GM23338 (cell line): Measurements from ENCODE around the gene B4GALT7. TPM values are rescaled to one million over a fixed set of nuclear protein-coding genes. Genes with fewer than 3 reads are reported as not detected.

Experiments used
- ATAC-seq: fragments of 200-7000 bp; cut with Tn5 transposase; 3 replicates; pipeline ENCODE4 v1.9.1; 2020
- DNase-seq: peaks from one replicate; pipeline ENCODE4 v3.0.0-alpha.2; 2015; ENCODE audit warnings: low spot score
- H2AFZ ChIP-seq: fragments of 200-600 bp; sonication (generic); 2 replicates; pipeline ENCODE4 v1.8.0; 2016; ENCODE audit warnings: antibody characterized with exemption, mild to moderate bottlenecking, moderate library complexity
- H3F3A ChIP-seq: fragments of 200-600 bp; sonication (generic); replicated peaks from 2 replicates; pipeline ENCODE4 v1.8.0; 2017; ENCODE audit warnings: antibody characterized with exemption, mixed run types, low read depth
- H3K27ac ChIP-seq: fragments of 200-600 bp; sonication (generic); 2 replicates; pipeline ENCODE4 v1.6.1; 2016; ENCODE audit warnings: low read depth
- H3K27me3 ChIP-seq: fragments of 200-600 bp; sonication (generic); 2 replicates; pipeline ENCODE4 v1.8.0; 2016; ENCODE audit warnings: mild to moderate bottlenecking, mixed run types, moderate library complexity; ENCODE audit not compliant: insufficient read depth
- H3K36me3 ChIP-seq: fragments of 200-600 bp; sonication (generic); 2 replicates; pipeline ENCODE4 v1.8.0; 2016; ENCODE audit warnings: mild to moderate bottlenecking; ENCODE audit not compliant: insufficient read depth
- H3K4me1 ChIP-seq: fragments of 200-600 bp; sonication (generic); 2 replicates; pipeline ENCODE4 v1.8.0; 2016; ENCODE audit warnings: mild to moderate bottlenecking, moderate library complexity; ENCODE audit not compliant: insufficient read depth
- H3K4me2 ChIP-seq: fragments of 200-600 bp; sonication (generic); 2 replicates; pipeline ENCODE4 v1.7.1; 2017; ENCODE audit warnings: mixed run types
- H3K4me3 ChIP-seq: fragments of 200-600 bp; sonication (generic); 2 replicates; pipeline ENCODE4 v1.6.1; 2016; ENCODE audit warnings: mixed run types
- H3K79me2 ChIP-seq: fragments of 200-600 bp; sonication (generic); replicated peaks from 2 replicates; pipeline ENCODE4 v1.8.0; 2017; ENCODE audit warnings: mild to moderate bottlenecking; ENCODE audit not compliant: insufficient read depth
- H3K9me2 ChIP-seq: fragments of 200-600 bp; sonication (generic); 2 replicates; pipeline ENCODE4 v1.8.0; 2017; ENCODE audit not compliant: insufficient read depth
- H4K20me1 ChIP-seq: fragments of 200-600 bp; sonication (generic); replicated peaks from 2 replicates; pipeline ENCODE4 v1.8.0; 2017; ENCODE audit warnings: mild to moderate bottlenecking; ENCODE audit not compliant: insufficient read depth
- H3K27ac Mint-ChIP-seq: 2 replicates; pipeline ENCODE4 v1.8.0; 2020; ENCODE audit warnings: inconsistent platforms, mild to moderate bottlenecking, moderate library complexity, mixed read lengths
- H3K27me3 Mint-ChIP-seq: 3 replicates; pipeline ENCODE4 v1.8.0; 2022; ENCODE audit warnings: low read depth, mild to moderate bottlenecking, moderate library complexity, mixed read lengths, inconsistent platforms; ENCODE audit not compliant: insufficient read depth, poor library complexity
- H3K36me3 Mint-ChIP-seq: 3 replicates; pipeline ENCODE4 v1.8.0; 2021; ENCODE audit warnings: low read depth, mild to moderate bottlenecking, inconsistent platforms, moderate library complexity, mixed read lengths
- H3K4me1 Mint-ChIP-seq: 3 replicates; pipeline ENCODE4 v1.8.0; 2020; ENCODE audit warnings: mild to moderate bottlenecking, inconsistent platforms, mixed read lengths
- H3K4me3 Mint-ChIP-seq: 3 replicates; pipeline ENCODE4 v1.8.0; 2021; ENCODE audit warnings: moderate library complexity, mild to moderate bottlenecking, inconsistent platforms, mixed read lengths
- H3K9me3 Mint-ChIP-seq: 3 replicates; pipeline ENCODE4 v1.8.0; 2020; ENCODE audit warnings: moderate library complexity, mild to moderate bottlenecking, inconsistent platforms, mixed read lengths
- CREB1 ChIP-seq: fragments of 250-450 bp; sonication (Bioruptor Pico); IDR thresholded peaks from 2 replicates; pipeline ENCODE4 v1.5.0; 2020; ENCODE audit warnings: low read depth, mild to moderate bottlenecking, moderate library complexity
- EZH2 ChIP-seq: fragments of 200-600 bp; sonication (generic); IDR thresholded peaks from one replicate; pipeline ENCODE4 v1.8.0; 2017; ENCODE audit warnings: antibody characterized with exemption, mild to moderate bottlenecking, low read depth; ENCODE audit not compliant: unreplicated experiment
- EZH2phosphoT487 ChIP-seq: fragments of 200-600 bp; sonication (generic); IDR thresholded peaks from one replicate; pipeline ENCODE4 v1.8.1; 2018; ENCODE audit warnings: antibody characterized with exemption; ENCODE audit not compliant: unreplicated experiment
- JUNB ChIP-seq: IDR thresholded peaks from one replicate; pipeline ENCODE4 v1.6.1; 2016; ENCODE audit warnings: antibody characterized with exemption; ENCODE audit not compliant: unreplicated experiment
- NANOG ChIP-seq: IDR thresholded peaks from 2 replicates; pipeline ENCODE4 v1.6.1; 2016; ENCODE audit warnings: antibody characterized with exemption, borderline replicate concordance
- POLR2AphosphoS5 ChIP-seq: IDR thresholded peaks from 2 replicates; pipeline ENCODE4 v1.6.1; 2016; ENCODE audit warnings: antibody characterized with exemption, low read depth
- STAT1 ChIP-seq: IDR thresholded peaks from one replicate; pipeline ENCODE4 v1.6.1; 2016; ENCODE audit warnings: antibody characterized with exemption; ENCODE audit not compliant: unreplicated experiment
- ZNF114 ChIP-seq: fragments of 250-450 bp; sonication (Bioruptor Pico); IDR thresholded peaks from 2 replicates; pipeline ENCODE4 v1.5.0; 2020; ENCODE audit warnings: mild to moderate bottlenecking, moderate library complexity
- ZNF331 ChIP-seq: fragments of 250-450 bp; sonication (Bioruptor Pico); IDR thresholded peaks from 2 replicates; pipeline ENCODE4 v1.5.0; 2020; ENCODE audit warnings: low read depth, mild to moderate bottlenecking, moderate library complexity
- polyA plus RNA-seq: library from polyadenylated mRNA; unstranded; fragments of >200 nt; fragmentation: Nextera tagmentation; extraction: Ambion mirVana; gene quantifications from 2 replicates; pipeline ENCODE4 v1.2.1, GENCODE V29; 2016
- total RNA-seq: library from RNA; depleted of rRNA; stranded (reverse); fragments of >200 nt; shearing (Covaris generic); gene quantifications from 2 replicates; pipeline ENCODE4 v1.2.3, GENCODE V29; 2014
- TF ChIP-seq, protein P1 (sequence below), 2 experiments: fragments of 200-600 bp in 1 of 2; sonication (generic) in 1 of 2; conservative IDR thresholded peaks; 2 replicates each; pipeline versions ENCODE4 v1.5.1 to v1.6.1; 2016 to 2017; ENCODE audit warnings: antibody characterized with exemption in 2 of 2, low read depth in 2 of 2, mild to moderate bottlenecking in 2 of 2, moderate library complexity in 1 of 2
- TF ChIP-seq, protein P2 (sequence below): IDR thresholded peaks from one replicate; pipeline ENCODE4 v1.6.1; 2018; ENCODE audit warnings: antibody characterized with exemption; ENCODE audit not compliant: unreplicated experiment
- TF ChIP-seq, protein P3 (sequence below): IDR thresholded peaks from 2 replicates; pipeline ENCODE4 v1.6.1; 2016; ENCODE audit warnings: antibody characterized with exemption
- TF ChIP-seq, protein P4 (sequence below): fragments of 250-450 bp; sonication (Bioruptor Pico); IDR thresholded peaks from 2 replicates; pipeline ENCODE4 v1.5.0; 2020; ENCODE audit warnings: mild to moderate bottlenecking, moderate library complexity

Gene B4GALT7
- total and polyA plus RNA-seq, 2 experiments from 2014 or later = 10.0 to 23.3 TPM

DNA sequence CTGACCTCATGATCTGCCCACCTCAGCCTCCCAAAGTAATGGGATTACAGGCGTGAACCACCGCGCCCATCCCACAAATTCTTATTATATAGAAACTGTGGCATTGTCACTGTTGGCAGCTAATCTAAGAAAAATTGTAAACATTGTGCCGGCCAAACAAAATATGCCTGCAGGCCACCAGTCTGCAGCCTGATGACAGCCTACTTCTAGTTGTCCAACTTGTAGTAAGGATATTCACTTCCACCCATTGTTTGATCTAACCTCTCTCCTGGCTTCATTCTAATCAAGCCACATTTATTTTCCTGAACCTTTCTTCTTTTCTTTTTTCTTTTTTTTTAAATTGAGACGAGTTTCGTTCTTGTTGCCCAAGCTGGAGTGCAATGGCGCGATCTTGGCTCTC, 21.6 kb upstream of the B4GALT7 start:
- Mint-ChIP-seq H3K4me3 (no peak overlapping the region), H3K4me1 (peaks cover 5% of the 10 kb centered on the region; the same call in 2 of the 3 replicates), H3K27ac (no peak overlapping the region), H3K9me3 (no peaks in the 10 kb centered on the region), H3K36me3 (no peaks in the 10 kb centered on the region), H3K27me3 (peaks cover 5% of the 10 kb centered on the region)
- no peaks in the 10 kb centered on the region for H4K20me1 ChIP-seq
- H3K36me3 ChIP-seq = no peaks in the 10 kb centered on the region
- no peak for DNase-seq
- ATAC-seq = no peak
- H3K79me2 ChIP-seq = no peaks in the 10 kb centered on the region
- no peaks in the 10 kb centered on the region for H3K27me3 ChIP-seq
- H3K4me3 ChIP-seq = no peak overlapping the region
- H2AFZ ChIP-seq = no peak overlapping the region
- H3K4me1 ChIP-seq = peaks cover 3% of the 10 kb centered on the region; the same call in 1 of the 2 replicates
- H3K4me2 ChIP-seq = no peak overlapping the region
- no peaks in the 10 kb centered on the region for H3K9me2 ChIP-seq
- H3F3A ChIP-seq = no peaks in the 10 kb centered on the region
- no peak overlapping the region for H3K27ac ChIP-seq
- TF ChIP-seq, protein P1, sequence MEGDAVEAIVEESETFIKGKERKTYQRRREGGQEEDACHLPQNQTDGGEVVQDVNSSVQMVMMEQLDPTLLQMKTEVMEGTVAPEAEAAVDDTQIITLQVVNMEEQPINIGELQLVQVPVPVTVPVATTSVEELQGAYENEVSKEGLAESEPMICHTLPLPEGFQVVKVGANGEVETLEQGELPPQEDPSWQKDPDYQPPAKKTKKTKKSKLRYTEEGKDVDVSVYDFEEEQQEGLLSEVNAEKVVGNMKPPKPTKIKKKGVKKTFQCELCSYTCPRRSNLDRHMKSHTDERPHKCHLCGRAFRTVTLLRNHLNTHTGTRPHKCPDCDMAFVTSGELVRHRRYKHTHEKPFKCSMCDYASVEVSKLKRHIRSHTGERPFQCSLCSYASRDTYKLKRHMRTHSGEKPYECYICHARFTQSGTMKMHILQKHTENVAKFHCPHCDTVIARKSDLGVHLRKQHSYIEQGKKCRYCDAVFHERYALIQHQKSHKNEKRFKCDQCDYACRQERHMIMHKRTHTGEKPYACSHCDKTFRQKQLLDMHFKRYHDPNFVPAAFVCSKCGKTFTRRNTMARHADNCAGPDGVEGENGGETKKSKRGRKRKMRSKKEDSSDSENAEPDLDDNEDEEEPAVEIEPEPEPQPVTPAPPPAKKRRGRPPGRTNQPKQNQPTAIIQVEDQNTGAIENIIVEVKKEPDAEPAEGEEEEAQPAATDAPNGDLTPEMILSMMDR (conservative IDR thresholded peaks at IDR 0.05; ENCODE audit: low read depth in 2 of 2) = no peak
- no peak for TF ChIP-seq CREB1 (CRISPR knock-in tag)
- TF ChIP-seq EZH2phosphoT487 = no peak
- no peak for TF ChIP-seq NANOG
- TF ChIP-seq, protein P2, sequence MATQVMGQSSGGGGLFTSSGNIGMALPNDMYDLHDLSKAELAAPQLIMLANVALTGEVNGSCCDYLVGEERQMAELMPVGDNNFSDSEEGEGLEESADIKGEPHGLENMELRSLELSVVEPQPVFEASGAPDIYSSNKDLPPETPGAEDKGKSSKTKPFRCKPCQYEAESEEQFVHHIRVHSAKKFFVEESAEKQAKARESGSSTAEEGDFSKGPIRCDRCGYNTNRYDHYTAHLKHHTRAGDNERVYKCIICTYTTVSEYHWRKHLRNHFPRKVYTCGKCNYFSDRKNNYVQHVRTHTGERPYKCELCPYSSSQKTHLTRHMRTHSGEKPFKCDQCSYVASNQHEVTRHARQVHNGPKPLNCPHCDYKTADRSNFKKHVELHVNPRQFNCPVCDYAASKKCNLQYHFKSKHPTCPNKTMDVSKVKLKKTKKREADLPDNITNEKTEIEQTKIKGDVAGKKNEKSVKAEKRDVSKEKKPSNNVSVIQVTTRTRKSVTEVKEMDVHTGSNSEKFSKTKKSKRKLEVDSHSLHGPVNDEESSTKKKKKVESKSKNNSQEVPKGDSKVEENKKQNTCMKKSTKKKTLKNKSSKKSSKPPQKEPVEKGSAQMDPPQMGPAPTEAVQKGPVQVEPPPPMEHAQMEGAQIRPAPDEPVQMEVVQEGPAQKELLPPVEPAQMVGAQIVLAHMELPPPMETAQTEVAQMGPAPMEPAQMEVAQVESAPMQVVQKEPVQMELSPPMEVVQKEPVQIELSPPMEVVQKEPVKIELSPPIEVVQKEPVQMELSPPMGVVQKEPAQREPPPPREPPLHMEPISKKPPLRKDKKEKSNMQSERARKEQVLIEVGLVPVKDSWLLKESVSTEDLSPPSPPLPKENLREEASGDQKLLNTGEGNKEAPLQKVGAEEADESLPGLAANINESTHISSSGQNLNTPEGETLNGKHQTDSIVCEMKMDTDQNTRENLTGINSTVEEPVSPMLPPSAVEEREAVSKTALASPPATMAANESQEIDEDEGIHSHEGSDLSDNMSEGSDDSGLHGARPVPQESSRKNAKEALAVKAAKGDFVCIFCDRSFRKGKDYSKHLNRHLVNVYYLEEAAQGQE = no peak
- TF ChIP-seq EZH2 = no peak
- TF ChIP-seq STAT1 = no peak
- TF ChIP-seq POLR2AphosphoS5 = no peak
- no peak for TF ChIP-seq JUNB
- TF ChIP-seq, protein P3, sequence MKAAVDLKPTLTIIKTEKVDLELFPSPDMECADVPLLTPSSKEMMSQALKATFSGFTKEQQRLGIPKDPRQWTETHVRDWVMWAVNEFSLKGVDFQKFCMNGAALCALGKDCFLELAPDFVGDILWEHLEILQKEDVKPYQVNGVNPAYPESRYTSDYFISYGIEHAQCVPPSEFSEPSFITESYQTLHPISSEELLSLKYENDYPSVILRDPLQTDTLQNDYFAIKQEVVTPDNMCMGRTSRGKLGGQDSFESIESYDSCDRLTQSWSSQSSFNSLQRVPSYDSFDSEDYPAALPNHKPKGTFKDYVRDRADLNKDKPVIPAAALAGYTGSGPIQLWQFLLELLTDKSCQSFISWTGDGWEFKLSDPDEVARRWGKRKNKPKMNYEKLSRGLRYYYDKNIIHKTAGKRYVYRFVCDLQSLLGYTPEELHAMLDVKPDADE = no peak
- TF ChIP-seq ZNF331 (CRISPR knock-in tag) = no peak
- no peak for TF ChIP-seq ZNF114
- TF ChIP-seq, protein P4, sequence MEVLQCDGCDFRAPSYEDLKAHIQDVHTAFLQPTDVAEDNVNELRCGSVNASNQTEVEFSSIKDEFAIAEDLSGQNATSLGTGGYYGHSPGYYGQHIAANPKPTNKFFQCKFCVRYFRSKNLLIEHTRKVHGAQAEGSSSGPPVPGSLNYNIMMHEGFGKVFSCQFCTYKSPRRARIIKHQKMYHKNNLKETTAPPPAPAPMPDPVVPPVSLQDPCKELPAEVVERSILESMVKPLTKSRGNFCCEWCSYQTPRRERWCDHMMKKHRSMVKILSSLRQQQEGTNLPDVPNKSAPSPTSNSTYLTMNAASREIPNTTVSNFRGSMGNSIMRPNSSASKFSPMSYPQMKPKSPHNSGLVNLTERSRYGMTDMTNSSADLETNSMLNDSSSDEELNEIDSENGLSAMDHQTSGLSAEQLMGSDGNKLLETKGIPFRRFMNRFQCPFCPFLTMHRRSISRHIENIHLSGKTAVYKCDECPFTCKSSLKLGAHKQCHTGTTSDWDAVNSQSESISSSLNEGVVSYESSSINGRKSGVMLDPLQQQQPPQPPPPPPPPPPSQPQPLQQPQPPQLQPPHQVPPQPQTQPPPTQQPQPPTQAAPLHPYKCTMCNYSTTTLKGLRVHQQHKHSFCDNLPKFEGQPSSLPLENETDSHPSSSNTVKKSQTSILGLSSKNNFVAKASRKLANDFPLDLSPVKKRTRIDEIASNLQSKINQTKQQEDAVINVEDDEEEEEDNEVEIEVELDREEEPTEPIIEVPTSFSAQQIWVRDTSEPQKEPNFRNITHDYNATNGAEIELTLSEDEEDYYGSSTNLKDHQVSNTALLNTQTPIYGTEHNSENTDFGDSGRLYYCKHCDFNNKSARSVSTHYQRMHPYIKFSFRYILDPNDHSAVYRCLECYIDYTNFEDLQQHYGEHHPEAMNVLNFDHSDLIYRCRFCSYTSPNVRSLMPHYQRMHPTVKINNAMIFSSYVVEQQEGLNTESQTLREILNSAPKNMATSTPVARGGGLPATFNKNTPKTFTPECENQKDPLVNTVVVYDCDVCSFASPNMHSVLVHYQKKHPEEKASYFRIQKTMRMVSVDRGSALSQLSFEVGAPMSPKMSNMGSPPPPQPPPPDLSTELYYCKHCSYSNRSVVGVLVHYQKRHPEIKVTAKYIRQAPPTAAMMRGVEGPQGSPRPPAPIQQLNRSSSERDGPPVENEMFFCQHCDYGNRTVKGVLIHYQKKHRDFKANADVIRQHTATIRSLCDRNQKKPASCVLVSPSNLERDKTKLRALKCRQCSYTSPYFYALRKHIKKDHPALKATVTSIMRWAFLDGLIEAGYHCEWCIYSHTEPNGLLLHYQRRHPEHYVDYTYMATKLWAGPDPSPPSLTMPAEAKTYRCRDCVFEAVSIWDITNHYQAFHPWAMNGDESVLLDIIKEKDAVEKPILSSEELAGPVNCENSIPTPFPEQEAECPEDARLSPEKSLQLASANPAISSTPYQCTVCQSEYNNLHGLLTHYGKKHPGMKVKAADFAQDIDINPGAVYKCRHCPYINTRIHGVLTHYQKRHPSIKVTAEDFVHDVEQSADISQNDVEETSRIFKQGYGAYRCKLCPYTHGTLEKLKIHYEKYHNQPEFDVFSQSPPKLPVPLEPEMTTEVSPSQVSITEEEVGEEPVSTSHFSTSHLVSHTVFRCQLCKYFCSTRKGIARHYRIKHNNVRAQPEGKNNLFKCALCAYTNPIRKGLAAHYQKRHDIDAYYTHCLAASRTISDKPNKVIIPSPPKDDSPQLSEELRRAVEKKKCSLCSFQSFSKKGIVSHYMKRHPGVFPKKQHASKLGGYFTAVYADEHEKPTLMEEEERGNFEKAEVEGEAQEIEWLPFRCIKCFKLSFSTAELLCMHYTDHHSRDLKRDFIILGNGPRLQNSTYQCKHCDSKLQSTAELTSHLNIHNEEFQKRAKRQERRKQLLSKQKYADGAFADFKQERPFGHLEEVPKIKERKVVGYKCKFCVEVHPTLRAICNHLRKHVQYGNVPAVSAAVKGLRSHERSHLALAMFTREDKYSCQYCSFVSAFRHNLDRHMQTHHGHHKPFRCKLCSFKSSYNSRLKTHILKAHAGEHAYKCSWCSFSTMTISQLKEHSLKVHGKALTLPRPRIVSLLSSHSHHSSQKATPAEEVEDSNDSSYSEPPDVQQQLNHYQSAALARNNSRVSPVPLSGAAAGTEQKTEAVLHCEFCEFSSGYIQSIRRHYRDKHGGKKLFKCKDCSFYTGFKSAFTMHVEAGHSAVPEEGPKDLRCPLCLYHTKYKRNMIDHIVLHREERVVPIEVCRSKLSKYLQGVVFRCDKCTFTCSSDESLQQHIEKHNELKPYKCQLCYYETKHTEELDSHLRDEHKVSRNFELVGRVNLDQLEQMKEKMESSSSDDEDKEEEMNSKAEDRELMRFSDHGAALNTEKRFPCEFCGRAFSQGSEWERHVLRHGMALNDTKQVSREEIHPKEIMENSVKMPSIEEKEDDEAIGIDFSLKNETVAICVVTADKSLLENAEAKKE = no peak
